ENCODE measurements around the gene ENTPD1. TPM values are rescaled to one million over a fixed set of nuclear protein-coding genes. Genes with fewer than 3 reads are reported as not detected.
A peak's percentile ranks its signal among the peaks of the same experiment; 100 is the strongest.

The ENTPD1 gene
- polyA plus RNA-seq, 3 donors = 62.2 to 71.1 (median 70.4) TPM

GRCh38 chr10:95755511-95756004, 405 bp upstream of the ENTPD1 start:
- DNase-seq = peak; percentile 89 to 96 (median 94)
- Mint-ChIP-seq H3K4me3 (peak overlapping the region; percentile 84 to 99), H3K27ac (peak overlapping the region; percentile 98 to 100 (median 99)), H3K4me1 (peaks cover 55% of the 10 kb centered on the region), H3K36me3 (peaks cover 12 to 15% of the 10 kb centered on the region in 2 donors), H3K9me3 (peaks cover 0 to 4% (median 0%) of the 10 kb centered on the region in 7 donors), H3K27me3 (ENCODE audit: low read depth in 3 of 3) (peaks cover 0 to 2% (median 2%) of the 10 kb centered on the region in 3 donors)
- TF ChIP-seq CTCF (IDR thresholded peaks at IDR 0.05) = no peak
- H2AFZ ChIP-seq (ENCODE audit: insufficient read depth, low read depth, low read length, poor library complexity, severe bottlenecking) = peak overlapping the region; percentile 33
- no peaks in the 10 kb centered on the region for H3K27me3 ChIP-seq (ENCODE audit: control insufficient read depth in 2 of 2, insufficient read depth in 2 of 2, low read length in 2 of 2)
- WGBS (ENCODE audit: insufficient coverage) = 41% methylated on average over 2 of the region's 8 CpGs
- no peaks in the 10 kb centered on the region for H3K36me3 ChIP-seq (replicated peaks in 1 of 2; ENCODE audit: control insufficient read depth in 1 of 2, insufficient read depth in 2 of 2, low read length in 2 of 2)
- H3K27ac ChIP-seq (ENCODE audit: low read depth in 1 of 2, low read length in 2 of 2) = peak overlapping the region; percentile 92 to 98
- intact Hi-C loops (cut with micrococcal nuclease) = loop anchor here (5.0 to 10.0 kb wide), 3 partner anchors 37 to 79 kb away; no protein-coding TSS in a partner anchor
- H3K4me1 ChIP-seq (ENCODE audit: control insufficient read depth in 1 of 2, insufficient read depth in 2 of 2, low read length in 2 of 2) = peaks cover 51 to 52% of the 10 kb centered on the region in 2 donors
- no peaks in the 10 kb centered on the region for H3K9me3 ChIP-seq (replicated peaks in 1 of 2; ENCODE audit: control insufficient read depth in 1 of 2, insufficient read depth in 1 of 2, low read length in 2 of 2)
- H3K4me3 ChIP-seq (replicated peaks in 1 of 3; ENCODE audit: low read depth in 2 of 3, low read length in 3 of 3) = peak overlapping the region; percentile 61 to 99 (median 77)
- H4K20me1 ChIP-seq (ENCODE audit: insufficient read depth, low read length) = no peaks in the 10 kb centered on the region
- peaks cover 30% of the 10 kb centered on the region for H3K79me2 ChIP-seq (ENCODE audit: insufficient read depth, low read length)
- H3K9ac ChIP-seq (ENCODE audit: insufficient read depth, low read length, poor library complexity, severe bottlenecking) = peak overlapping the region; percentile 78
- H3K4me2 ChIP-seq (replicated peaks; ENCODE audit: extremely low read depth, low read length, poor library complexity, severe bottlenecking) = peak overlapping the region; percentile 80

GRCh38 chr10:95756809-95757684, 1.1 kb downstream of the ENTPD1 start:
- peaks cover 45% of the 10 kb centered on the region for H3K79me2 ChIP-seq (ENCODE audit: insufficient read depth, low read length)
- Mint-ChIP-seq H3K4me3 (peak overlapping the region; percentile 84 to 99), H3K4me1 (peaks cover 68% of the 10 kb centered on the region), H3K27ac (peak overlapping the region; percentile 98 to 100 (median 99)), H3K36me3 (peaks cover 12 to 15% of the 10 kb centered on the region in 2 donors), H3K27me3 (ENCODE audit: low read depth in 3 of 3) (peaks cover 0 to 2% (median 2%) of the 10 kb centered on the region in 3 donors), H3K9me3 (no peaks in the 10 kb centered on the region)
- peak in 2 of 3 donors; percentile 25 to 30 for DNase-seq
- H3K4me1 ChIP-seq (ENCODE audit: control insufficient read depth in 1 of 2, insufficient read depth in 2 of 2, low read length in 2 of 2) = peaks cover 65% of the 10 kb centered on the region in 2 donors
- WGBS (ENCODE audit: insufficient coverage) = no CpG with 5 or more reads among the region's 5 CpGs
- peak overlapping the region; percentile 92 to 98 for H3K27ac ChIP-seq (ENCODE audit: low read depth in 1 of 2, low read length in 2 of 2)
- intact Hi-C loops (cut with micrococcal nuclease) = loop anchor here (5.0 to 10.0 kb wide), 3 partner anchors 35 to 78 kb away; no protein-coding TSS in a partner anchor
- no peaks in the 10 kb centered on the region for H3K36me3 ChIP-seq (replicated peaks in 1 of 2; ENCODE audit: control insufficient read depth in 1 of 2, insufficient read depth in 2 of 2, low read length in 2 of 2)
- H3K4me3 ChIP-seq (replicated peaks in 1 of 3; ENCODE audit: low read depth in 2 of 3, low read length in 3 of 3) = peak overlapping the region; percentile 61 to 99 (median 77)
- no peaks in the 10 kb centered on the region for H3K9me3 ChIP-seq (replicated peaks in 1 of 2; ENCODE audit: control insufficient read depth in 1 of 2, insufficient read depth in 1 of 2, low read length in 2 of 2)
- H3K9ac ChIP-seq (ENCODE audit: insufficient read depth, low read length, poor library complexity, severe bottlenecking) = peak overlapping the region; percentile 78
- no peaks in the 10 kb centered on the region for H3K27me3 ChIP-seq (ENCODE audit: control insufficient read depth in 2 of 2, insufficient read depth in 2 of 2, low read length in 2 of 2)
- H3K4me2 ChIP-seq (replicated peaks; ENCODE audit: extremely low read depth, low read length, poor library complexity, severe bottlenecking) = peak overlapping the region; percentile 80
- TF ChIP-seq CTCF (IDR thresholded peaks at IDR 0.05) = no peak
- H2AFZ ChIP-seq (ENCODE audit: insufficient read depth, low read depth, low read length, poor library complexity, severe bottlenecking) = no peak overlapping the region
- H4K20me1 ChIP-seq (ENCODE audit: insufficient read depth, low read length) = no peaks in the 10 kb centered on the region

Data from CD14-positive monocyte (primary cell).